ENCODE measurements around the gene KRTAP12-4. TPM values are rescaled to one million over a fixed set of nuclear protein-coding genes. Genes with fewer than 3 reads are reported as not detected.
"Not testable (repeated sequence)": the region's sequence is repeated elsewhere in the genome, so short reads cannot be mapped to it uniquely, and the experiment has no call there.

The KRTAP12-4 gene
- total RNA-seq, 1 donor, result not detected

- no peak for DNase-seq (ENCODE audit: low read depth)
- no peak overlapping the region for H3K4me3 ChIP-seq (ENCODE audit: low read depth, low read length)
- TF ChIP-seq CTCF (IDR thresholded peaks at IDR 0.05; ENCODE audit: insufficient read depth, low read length), result no peak
Observed at GRCh38 chr21:44686000-44686781, 31.7 kb upstream of the KRTAP12-4 start.

DNA sequence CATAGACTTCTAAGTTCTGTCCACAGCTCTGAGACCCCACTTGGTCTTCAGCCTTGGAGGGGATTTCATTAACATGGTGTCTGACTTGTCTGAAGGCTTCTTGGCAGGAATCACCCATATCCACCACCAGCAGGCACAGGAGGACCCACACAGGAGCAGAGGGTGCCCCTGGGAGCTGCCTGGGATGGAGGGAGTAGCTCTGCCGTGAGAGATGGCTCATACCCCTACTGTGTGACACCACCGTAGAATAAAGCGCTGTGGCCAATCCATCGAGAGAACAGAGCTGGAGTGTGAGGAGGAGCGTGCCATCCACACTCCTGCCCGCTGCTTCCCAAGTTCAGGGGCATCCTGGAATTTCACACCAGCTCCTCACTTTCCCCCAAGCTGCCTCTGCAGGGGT lies 30.6 kb upstream of the KRTAP12-4 start:
- not testable (repeated sequence) for H3K4me3 ChIP-seq (ENCODE audit: low read depth, low read length); DNase-seq (ENCODE audit: low read depth)

DNA sequence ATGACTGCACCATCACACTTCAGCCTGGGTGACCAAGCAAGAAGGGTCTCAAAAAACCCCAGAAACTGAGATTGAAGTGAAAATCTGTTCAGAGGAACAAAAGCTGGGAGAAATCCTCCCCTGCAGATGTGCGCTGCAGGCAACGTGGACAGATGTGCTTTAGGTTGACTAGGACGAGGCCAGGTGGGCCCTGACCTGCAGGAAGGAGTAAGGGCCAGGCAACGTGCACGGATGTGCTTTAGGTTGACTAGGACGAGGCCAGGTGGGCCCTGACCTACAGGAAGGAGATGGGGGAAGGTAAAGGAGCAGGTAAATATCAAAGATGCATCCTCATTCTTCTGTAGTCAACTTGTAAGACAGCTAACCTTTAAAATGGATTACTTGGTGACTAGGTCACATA lies 30.0 kb upstream of the KRTAP12-4 start:
- TF ChIP-seq CTCF (IDR thresholded peaks at IDR 0.05; ENCODE audit: insufficient read depth, low read length), result no peak

GRCh38 chr21:44684077-44684476 lies 29.6 kb upstream of the KRTAP12-4 start:
- H3K4me3 ChIP-seq (ENCODE audit: low read depth, low read length), result no peak overlapping the region
- DNase-seq (ENCODE audit: low read depth), result no peak
- TF ChIP-seq CTCF (IDR thresholded peaks at IDR 0.05; ENCODE audit: insufficient read depth, low read length), result no peak

More for the DNA sequence above, 30.0 kb upstream of the KRTAP12-4 start:
- no peak for DNase-seq (ENCODE audit: low read depth)
- H3K4me3 ChIP-seq (ENCODE audit: low read depth, low read length), result no peak overlapping the region

- TF ChIP-seq CTCF (IDR thresholded peaks at IDR 0.05; ENCODE audit: insufficient read depth, low read length), result no peak
- no peak overlapping the region for H3K4me3 ChIP-seq (ENCODE audit: low read depth, low read length)
- DNase-seq (ENCODE audit: low read depth), result no peak
Observed at GRCh38 chr21:44682580-44683151, 28.2 kb upstream of the KRTAP12-4 start.

DNA sequence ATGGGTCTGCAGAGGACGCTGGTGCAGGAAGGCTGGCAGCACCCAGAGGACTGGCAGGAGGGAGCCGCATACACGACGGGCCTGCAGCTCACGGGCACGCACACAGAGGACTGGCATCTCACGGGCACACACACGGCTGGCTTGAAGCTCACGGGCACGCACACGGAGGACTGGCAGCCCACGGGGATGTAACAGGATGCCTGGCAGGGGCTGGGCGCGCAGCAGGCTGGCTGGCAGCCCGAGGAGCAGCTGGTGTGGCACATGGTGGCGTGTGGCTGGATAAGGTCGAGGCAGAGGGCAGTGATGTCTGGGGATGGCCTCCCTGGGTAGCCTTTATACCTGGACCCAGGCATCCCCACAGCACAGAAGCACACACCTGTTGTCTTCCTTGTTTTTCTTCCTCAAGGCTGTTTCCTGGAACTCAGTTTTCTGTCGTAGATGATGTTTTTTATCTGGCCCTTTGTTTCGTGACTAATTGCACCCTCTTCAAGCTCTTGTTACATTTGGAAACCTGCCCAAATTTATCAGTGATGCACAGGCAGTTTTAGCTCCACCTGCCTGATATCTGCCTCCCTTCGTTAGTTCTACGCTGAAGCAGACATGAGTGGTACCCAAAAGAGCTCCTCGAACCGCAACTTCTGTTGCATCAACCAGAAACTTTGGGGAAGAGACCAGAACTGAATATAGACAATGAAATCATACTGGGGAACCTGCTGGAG lies 27.6 kb upstream of the KRTAP12-4 start, which contains the start of gene KRTAP12-1:
Gene KRTAP12-1, minus strand, starts transcription at position 303 of the 719 bp plus-strand sequence. Its CDS starts 40 bp downstream, at position 263.
- no peak for TF ChIP-seq CTCF (IDR thresholded peaks at IDR 0.05; ENCODE audit: insufficient read depth, low read length)
- no peak for DNase-seq (ENCODE audit: low read depth)
- no peak within 1 kb of the TSS for H3K4me3 ChIP-seq (ENCODE audit: low read depth, low read length)

DNA sequence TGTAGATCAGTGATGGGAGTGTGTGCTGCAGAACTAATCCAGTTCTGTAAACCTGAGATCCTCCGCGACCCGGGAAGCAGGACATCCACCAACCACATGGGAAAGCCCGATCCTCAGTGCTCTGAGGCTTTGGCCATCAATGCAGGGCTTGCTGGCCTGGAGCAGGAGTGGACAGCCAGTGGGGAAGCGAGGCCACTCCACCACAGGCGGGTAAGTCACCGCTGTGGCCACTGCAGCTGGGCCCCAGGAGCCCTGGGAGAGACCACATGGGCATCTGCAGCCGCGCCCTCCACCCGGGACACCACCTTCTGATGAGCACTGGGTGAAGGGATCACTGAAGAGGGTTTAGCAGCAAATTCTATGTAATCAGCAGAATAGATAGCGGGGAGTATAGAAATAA lies 26.7 kb upstream of the KRTAP12-4 start:
- no peak for DNase-seq (ENCODE audit: low read depth)
- no peak overlapping the region for H3K4me3 ChIP-seq (ENCODE audit: low read depth, low read length)
- no peak for TF ChIP-seq CTCF (IDR thresholded peaks at IDR 0.05; ENCODE audit: insufficient read depth, low read length)

Data from fibroblast of the aortic adventitia (primary cell).